GM18861 (cell line): ENCODE data around the gene PCCA.

ENCODE experiments used
- ATAC-seq: cut with Tn5 transposase; IDR thresholded peaks from one replicate; pipeline ENCODE4 v1.9.1; 2021; ENCODE audit not compliant: unreplicated experiment

The PCCA gene

GRCh38 chr13:100495455-100495854 lies 406.6 kb downstream of the PCCA start:
- no peak for ATAC-seq

DNA sequence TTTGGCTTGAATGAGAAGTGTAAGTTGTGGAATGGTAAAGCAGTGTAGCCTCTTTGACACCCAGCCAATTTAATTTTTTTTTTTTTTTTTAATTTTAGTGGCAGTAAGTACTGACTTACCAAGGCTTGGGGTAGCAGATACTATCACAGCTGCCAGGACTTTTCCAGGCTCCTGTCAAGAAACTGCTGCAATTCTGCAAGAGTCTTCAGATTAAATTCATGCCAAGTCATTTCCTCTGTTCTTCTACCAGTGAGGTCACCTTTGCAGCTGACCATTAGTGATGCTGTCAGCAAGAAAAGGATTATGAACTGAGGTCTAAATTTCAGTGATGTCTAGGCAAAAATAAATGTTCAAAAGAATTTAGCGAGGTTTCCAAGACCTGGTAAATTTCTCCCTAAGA lies 408.5 kb downstream of the PCCA start:
- ATAC-seq = no peak

- no peak for ATAC-seq
These were observed 413.6 kb downstream of the PCCA start for GRCh38 chr13:100502446-100502845.

DNA sequence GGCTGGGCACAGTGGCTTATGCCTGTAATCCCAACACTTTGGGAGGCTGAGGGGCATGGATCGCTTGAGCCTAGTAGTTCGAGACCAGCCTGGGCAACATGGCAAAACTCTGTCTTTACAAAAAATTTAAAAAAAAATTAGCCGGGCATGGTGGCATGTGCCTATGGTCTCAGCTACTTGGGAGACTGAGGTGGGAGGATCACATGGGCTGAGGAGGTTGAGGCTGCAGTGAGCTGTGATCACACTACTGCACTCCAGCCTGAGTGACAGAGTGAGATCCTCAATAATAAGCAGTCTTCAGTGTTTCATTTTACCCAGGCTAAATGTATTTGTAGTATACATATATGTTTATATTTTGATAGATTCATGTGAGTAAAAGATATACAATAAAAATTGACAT lies 414.7 kb downstream of the PCCA start:
- no peak for ATAC-seq

GRCh38 chr13:100506154-100506553 lies 417.3 kb downstream of the PCCA start:
- ATAC-seq = no peak

- ATAC-seq = no peak
These were observed 417.9 kb downstream of the PCCA start for GRCh38 chr13:100506600-100507422.

GRCh38 chr13:100508455-100508854 lies 419.6 kb downstream of the PCCA start:
- no peak for ATAC-seq

DNA sequence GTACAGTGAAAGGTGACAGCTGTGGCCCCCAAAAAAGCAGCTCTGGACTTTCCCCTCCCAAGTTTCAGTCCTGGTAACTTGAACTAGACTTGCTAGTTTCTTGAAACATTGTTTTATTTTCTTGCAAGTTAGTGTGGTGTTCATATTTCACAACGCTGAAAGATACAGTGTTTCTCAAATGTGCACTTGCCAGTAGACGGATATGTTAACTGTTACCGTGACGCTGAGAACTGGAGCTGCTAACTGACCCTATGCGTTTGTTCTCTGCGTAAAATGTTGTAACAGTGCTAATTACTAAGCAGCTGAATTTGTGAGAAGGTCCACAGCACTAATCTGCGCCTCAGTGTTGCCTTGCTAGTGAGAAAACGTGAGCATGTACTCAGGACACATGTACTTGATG lies 420.1 kb downstream of the PCCA start:
- no peak for ATAC-seq

GRCh38 chr13:100510208-100510957 lies 421.5 kb downstream of the PCCA start:
- ATAC-seq = no peak

DNA sequence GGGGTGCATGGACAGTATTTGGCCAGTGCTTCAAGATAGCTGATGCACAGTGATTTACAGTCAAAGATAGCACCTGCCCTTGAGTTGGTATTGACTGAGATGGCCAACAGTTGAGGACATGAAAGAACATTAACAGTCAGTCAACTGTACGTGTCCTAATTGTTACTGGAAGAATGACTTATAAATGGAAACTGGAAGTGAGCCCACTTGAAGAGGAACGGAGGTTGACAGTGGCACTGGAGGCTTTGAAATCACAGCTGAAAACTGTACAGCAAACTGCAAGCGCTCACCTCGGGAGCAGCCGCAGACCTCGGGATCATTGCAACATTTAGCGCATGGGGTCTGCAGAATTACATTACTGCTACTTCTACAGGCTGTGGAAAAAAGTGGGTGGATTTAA lies 422.6 kb downstream of the PCCA start:
- no peak for ATAC-seq

GRCh38 chr13:100512422-100512821 lies 423.5 kb downstream of the PCCA start:
- no peak for ATAC-seq

DNA sequence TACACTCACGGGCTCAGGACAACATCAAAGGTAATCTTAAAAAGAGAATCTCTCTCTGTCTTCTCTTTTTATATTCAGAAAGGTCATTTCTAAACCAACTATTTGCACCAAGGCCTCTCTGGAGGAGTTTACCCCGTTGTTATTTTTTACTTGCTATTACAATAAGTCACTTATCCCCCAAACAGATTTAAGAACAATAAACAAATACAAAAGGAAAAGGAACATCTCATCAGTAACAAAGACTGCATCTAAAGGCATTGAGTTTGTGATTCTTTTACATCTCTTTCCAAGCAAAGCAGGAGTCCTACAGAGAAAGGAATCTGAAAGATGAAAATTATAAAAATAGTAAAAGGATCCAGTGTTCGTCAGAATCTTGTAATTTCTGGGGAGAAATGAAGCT lies 424.3 kb downstream of the PCCA start:
- ATAC-seq = no peak

GRCh38 chr13:100513987-100514670 lies 425.2 kb downstream of the PCCA start:
- no peak for ATAC-seq

- ATAC-seq = peak; percentile 85
These were observed 426.0 kb downstream of the PCCA start for GRCh38 chr13:100514788-100515409.

- no peak for ATAC-seq
These were observed 426.5 kb downstream of the PCCA start for GRCh38 chr13:100515410-100515800.

GRCh38 chr13:100517135-100517534 lies 428.2 kb downstream of the PCCA start:
- no peak for ATAC-seq

- no peak for ATAC-seq
These were observed 428.8 kb downstream of the PCCA start for GRCh38 chr13:100517728-100518127.

GRCh38 chr13:100518394-100519062 lies 429.6 kb downstream of the PCCA start:
- no peak for ATAC-seq

- ATAC-seq = no peak
These were observed 430.7 kb downstream of the PCCA start for GRCh38 chr13:100519626-100520025.

DNA sequence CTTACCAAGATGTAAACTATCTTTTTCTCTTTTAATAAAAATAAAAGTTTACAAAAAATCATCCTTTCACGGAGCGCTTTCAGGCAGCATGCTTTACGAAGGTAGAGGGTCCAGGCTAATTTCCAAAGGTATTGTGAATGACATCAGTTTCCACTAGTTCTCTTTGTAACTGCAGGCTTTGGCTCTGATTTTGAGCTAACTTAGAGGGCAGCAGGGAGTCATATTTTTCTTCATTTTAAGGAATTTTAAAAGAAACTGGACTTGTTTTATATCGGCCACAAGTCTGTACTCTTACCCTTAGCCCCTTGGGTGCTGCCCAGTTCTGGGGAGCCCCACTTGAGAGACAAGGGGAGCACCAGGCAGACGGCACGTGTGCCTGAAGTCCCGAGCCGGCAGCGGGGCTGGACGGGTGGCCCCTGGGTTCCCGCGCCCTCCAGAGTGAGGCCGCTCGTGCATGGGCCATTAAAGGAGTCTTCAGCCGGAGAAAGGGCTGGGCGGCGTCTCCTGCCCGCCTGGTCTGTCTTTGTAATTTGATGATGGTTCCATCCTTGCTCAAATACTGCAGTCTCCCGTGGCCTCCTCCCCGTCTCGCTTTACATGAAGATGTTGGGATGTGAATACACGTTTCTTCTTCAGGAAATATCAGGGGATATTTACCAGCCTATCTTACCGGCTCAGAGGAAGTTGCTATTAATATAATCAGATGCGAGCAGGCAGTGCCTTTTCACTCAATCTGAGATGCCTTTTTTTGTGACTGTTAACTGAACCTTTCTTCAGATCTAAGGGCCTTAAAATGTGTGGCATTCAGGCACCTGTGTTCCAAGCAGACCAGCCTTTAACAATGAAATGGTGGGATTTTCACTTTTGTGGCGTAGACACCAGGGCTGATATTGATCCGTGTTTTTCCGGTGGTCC lies 432.3 kb downstream of the PCCA start:
- ATAC-seq = no peak
